ENCODE results near the gene ISOC2.
A peak's percentile ranks its signal among the peaks of the same experiment; 100 is the strongest.
"Not testable (repeated sequence)": the region's sequence is repeated elsewhere in the genome, so short reads cannot be mapped to it uniquely, and the experiment has no call there.

Gene ISOC2

GRCh38 chr19:55443045-55443823 lies 18.2 kb downstream of the ISOC2 start, which contains the start of gene SHISA7:
Gene SHISA7, minus strand, starts transcription at chr19:55443300. Its CDS starts 437 bp downstream, at chr19:55442863.
- DNase-seq = peak in 32 of 56 donors; percentile 21 to 71 (median 50)

- peak in 8 of 56 donors; percentile 14 to 50 (median 24) for DNase-seq
Measured at GRCh38 chr19:55442372-55442961, 19.0 kb downstream of the ISOC2 start.

DNA sequence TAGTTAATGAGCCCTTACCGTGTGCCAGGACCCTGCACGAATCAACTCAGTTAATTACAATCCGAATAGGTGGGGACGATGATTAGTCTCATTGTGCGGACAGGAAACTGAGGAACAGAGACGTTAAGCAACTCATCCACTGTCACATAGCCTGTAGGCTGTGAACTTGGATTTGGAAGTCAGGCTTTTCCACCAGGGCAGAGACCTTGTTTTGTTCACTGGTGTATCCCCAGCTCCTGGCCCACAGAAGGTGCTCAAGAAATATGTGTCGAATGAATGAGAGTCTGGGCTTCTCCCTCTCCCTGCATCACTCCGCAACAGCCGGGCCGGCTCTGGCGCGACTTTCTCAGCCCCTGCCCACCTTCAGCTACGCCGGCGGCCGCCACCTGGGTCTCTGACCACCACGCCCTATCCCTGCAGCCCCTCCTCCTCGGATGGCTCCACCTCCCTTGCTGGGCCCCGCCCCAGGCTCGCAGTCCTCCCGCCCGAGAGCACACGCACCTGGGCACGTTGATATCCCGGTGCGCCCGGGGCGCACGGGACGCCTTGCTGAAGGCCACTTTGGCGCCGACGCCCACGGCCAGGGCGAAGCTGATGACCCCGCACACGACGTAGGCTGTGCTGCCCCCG lies 19.6 kb downstream of the ISOC2 start:
- no peak for DNase-seq

GRCh38 chr19:55441319-55441691 lies 20.1 kb downstream of the ISOC2 start:
- no peak for DNase-seq

GRCh38 chr19:55440411-55441105 lies 20.9 kb downstream of the ISOC2 start:
- DNase-seq = peak in 2 of 56 donors; percentile 9 to 18

- no peak for DNase-seq
Measured at GRCh38 chr19:55439052-55439451, 22.4 kb downstream of the ISOC2 start.

DNA sequence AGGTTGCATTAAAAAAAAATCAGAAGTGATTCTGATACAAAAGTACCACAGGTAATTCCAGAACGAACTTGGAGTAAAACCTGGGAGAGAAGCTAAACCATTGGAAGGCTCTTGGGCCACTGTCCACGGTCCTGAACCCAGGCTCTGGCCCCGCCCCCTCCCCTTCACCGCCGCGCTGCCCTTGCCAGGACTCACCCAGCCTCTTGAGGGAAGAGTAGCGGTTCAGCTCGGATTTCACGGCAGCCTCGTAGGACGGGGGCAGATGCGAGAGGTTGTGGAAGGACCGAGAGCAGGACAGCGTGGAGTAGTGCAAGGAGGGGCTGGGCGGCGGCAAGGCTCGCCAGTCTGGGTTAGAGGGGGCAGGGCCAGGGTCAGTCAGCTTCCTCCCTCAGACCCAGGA lies 24.0 kb downstream of the ISOC2 start:
- peak in 7 of 56 donors; percentile 10 to 53 (median 22) for DNase-seq

DNA sequence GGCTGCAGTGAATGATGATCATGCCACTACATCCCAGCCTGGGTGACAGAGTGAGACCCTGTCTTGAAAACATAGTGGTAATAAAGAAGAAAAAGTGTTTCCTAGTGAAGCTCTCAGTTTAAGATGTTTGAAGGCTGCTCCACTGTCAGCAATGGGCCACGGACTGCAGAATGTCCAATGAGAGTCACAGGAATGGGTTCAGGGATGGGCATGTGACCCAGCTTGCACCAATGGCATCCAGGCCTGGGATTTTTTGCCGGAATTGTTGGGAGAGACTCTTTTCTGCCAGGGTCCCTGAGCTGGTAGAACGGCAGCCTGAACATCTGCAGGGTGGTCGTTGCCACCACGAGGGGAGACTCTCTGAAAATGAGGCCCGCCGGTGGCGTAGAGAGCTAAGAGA lies 24.6 kb downstream of the ISOC2 start:
- no peak for DNase-seq

DNA sequence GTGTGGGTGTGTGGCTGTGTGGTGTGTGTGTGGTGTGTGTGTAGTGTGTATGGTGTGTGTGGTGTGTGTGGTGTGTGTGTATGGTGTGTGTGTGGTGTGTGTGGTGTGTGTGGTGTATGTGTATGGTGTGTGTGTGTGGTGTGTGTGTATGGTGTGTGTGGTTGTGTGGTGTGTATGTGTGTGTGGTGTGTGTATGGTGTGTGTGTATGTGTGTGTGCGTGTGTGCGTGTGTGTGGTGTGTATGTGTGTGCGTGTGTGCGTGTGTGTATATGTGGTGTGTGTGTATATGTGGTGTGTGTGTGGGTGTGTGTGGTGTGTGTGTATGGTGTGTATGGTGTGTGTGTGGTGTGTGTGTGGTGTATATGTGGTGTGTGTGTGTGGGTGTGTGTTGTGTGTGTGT lies 26.4 kb downstream of the ISOC2 start:
- no peak for DNase-seq

DNA sequence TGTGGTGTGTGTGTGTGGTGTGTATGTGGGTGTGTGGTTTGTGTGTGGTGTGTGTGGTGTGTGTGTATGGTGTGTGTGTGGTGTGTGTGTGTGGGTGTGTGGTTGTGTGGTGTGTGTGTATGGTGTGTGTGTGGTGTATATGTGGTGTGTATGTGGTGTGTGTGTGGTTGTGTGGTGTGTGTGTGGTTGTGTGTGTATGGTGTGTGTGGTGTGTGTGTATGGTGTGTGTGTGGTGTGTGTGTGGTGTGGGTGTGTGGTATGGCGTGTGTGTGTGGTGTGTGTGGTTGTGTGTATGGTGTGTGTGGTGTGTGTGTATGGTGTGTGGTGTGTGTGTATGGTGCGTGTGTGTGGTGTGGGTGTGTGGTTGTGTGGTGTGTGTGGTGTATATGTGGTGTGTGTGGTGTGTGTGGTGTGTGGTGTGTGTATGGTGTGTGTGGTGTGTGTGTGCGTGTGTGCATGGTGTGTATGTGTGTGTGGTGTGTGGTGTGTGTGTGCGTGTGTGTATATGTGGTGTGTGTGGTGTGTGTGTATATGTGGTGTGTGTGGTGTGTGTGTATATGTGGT lies 27.0 kb downstream of the ISOC2 start:
- no peak for DNase-seq

DNA sequence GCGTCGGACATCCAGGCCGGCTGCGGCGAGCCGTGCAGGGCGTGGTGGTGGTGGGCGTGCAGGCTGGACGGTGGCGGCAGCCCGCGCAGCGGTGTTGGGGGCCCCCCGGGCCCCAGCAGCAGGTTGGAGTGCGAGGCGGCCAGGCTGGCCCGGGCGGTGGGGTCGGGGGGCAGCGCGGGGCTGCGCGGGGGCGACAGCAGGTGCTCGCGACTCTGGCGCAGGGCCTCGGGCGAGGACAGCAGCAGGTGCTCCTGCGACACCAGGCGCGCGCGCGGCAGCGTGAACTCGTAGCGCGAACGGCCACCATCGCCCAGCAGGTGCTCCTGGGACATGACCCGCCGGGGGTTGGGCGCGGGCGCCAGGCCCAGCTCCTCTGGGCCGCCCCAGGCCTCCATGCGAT lies 28.1 kb downstream of the ISOC2 start:
- DNase-seq = no peak

- DNase-seq = no peak
Measured at GRCh38 chr19:55432241-55432959, 29.0 kb downstream of the ISOC2 start.

GRCh38 chr19:55431183-55431582 lies 30.3 kb downstream of the ISOC2 start:
- DNase-seq = no peak

GRCh38 chr19:55426042-55426441 lies 35.4 kb downstream of the ISOC2 start:
- DNase-seq = peak in 32 of 56 donors; percentile 13 to 83 (median 52)

DNA sequence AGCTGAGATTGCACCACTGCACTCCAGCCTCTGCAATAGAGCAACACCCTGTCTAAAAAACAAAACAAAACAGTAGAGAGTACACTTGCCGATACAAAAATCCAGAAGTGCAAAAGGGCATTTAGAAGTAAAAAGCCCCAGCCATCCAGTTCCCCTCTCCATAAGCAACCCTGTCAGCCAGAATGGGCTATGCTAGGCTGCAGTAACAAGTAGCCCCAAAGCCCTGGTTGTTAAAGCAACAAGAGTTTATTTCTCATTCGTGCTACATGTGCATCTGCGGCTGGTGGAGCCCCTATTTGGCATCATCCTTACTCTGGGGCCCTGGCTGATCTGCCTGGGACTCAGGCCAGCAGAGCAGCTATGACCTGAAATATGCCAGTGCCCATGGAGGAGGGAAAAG lies 36.9 kb downstream of the ISOC2 start:
- DNase-seq = no peak

GRCh38 chr19:55423225-55424005 lies 38.0 kb downstream of the ISOC2 start:
- DNase-seq = peak in 1 of 56 donors; percentile 17

- DNase-seq = not testable (repeated sequence)
Measured at GRCh38 chr19:55421281-55421680, 40.2 kb downstream of the ISOC2 start.

DNA sequence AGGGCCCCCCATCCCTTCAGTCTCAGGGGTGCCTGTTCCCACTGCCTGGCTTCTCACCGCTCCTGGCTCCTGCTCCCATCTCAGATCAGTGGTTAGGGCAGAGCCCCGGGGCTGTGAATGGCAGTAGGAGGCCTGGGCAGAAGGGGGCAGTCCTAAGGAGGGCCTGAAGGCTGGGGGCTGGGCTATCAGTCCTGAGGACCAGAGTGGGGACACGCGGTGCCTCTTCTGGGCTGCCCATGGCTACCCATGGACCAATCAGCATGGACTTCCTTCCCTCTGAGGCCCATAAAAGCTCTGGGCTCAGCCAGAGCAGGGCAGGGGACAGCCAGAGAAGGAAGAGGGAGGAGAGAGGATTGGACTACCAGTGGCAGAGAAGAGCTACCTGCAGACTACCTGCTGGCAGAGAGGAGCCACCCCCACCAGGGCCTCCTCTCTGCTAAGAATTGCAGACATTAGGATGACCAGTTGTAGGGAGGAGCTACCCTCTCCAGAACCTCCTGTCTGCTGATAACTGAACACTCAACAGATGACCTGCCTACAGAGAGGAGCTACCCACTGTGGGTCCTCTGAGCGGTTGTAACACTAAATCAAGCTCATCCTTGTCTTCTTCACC lies 41.7 kb downstream of the ISOC2 start:
- peak in 15 of 56 donors; percentile 6 to 69 (median 36) for DNase-seq

GRCh38 chr19:55419103-55419502 lies 42.3 kb downstream of the ISOC2 start:
- peak in 2 of 56 donors; percentile 20 to 21 for DNase-seq

Measured in amygdala (tissue), 56 donors.